NCI-H1105 (cell line): ENCODE results near the gene DLG3.
A peak's percentile ranks its signal among the peaks of the same experiment; 100 is the strongest.
"Not testable (repeated sequence)": the region's sequence is repeated elsewhere in the genome, so short reads cannot be mapped to it uniquely, and the experiment has no call there.

Experiments used
- DNase-seq: peaks from one replicate; lab custom pipeline; 2025; lab: John Stamatoyannopoulos, UW

DLG3 gene

GRCh38 chrX:70476934-70477733, 32.5 kb downstream of the DLG3 start:
- no peak for DNase-seq

GRCh38 chrX:70477734-70478075, 33.1 kb downstream of the DLG3 start:
- no peak for DNase-seq

- no peak for DNase-seq
Observed at GRCh38 chrX:70478526-70479245, 34.1 kb downstream of the DLG3 start.

- no peak for DNase-seq
Observed at GRCh38 chrX:70479247-70479921, 34.7 kb downstream of the DLG3 start.

- DNase-seq: no peak
Observed at GRCh38 chrX:70479922-70480659, 35.5 kb downstream of the DLG3 start.

- no peak for DNase-seq
Observed at GRCh38 chrX:70480660-70481018, 36.0 kb downstream of the DLG3 start.

- no peak for DNase-seq
Observed at GRCh38 chrX:70481471-70482270, 37.0 kb downstream of the DLG3 start.

- DNase-seq: no peak
Observed at GRCh38 chrX:70482300-70482699, 37.7 kb downstream of the DLG3 start.

GRCh38 chrX:70485466-70485865, 40.8 kb downstream of the DLG3 start:
- DNase-seq: peak; percentile 36

GRCh38 chrX:70488856-70489255, 44.2 kb downstream of the DLG3 start:
- DNase-seq: no peak

- no peak for DNase-seq
Observed at GRCh38 chrX:70494441-70494840, 49.8 kb downstream of the DLG3 start.

- no peak for DNase-seq
Observed at GRCh38 chrX:70496491-70496890, 51.9 kb downstream of the DLG3 start.

- DNase-seq: no peak
Observed at GRCh38 chrX:70497026-70497425, 52.4 kb downstream of the DLG3 start.

GRCh38 chrX:70498129-70498528, 53.5 kb downstream of the DLG3 start:
- DNase-seq: no peak

GRCh38 chrX:70500826-70501225, 56.2 kb downstream of the DLG3 start:
- DNase-seq: no peak

- no peak for DNase-seq
Observed at GRCh38 chrX:70504772-70505450, 60.3 kb downstream of the DLG3 start.

GRCh38 chrX:70505451-70505841, 60.8 kb downstream of the DLG3 start:
- no peak for DNase-seq

- DNase-seq: no peak
Observed at GRCh38 chrX:70508296-70508911, 63.8 kb downstream of the DLG3 start.

GRCh38 chrX:70509078-70509477, 64.4 kb downstream of the DLG3 start:
- no peak for DNase-seq

- not testable (repeated sequence) for DNase-seq
Observed at GRCh38 chrX:70515270-70515669, 70.6 kb downstream of the DLG3 start.

- not testable (repeated sequence) for DNase-seq
Observed at GRCh38 chrX:70515692-70516091, 71.1 kb downstream of the DLG3 start.
